Neutrophil (primary cell): ENCODE data around the gene ARPC2.
A peak's percentile ranks its signal among the peaks of the same experiment; 100 is the strongest.

Source experiments
- H3K27ac ChIP-seq: fragments of 200-600 bp; sonication (generic); 2 replicates; pipeline ENCODE4 v1.5.1; 2016; ENCODE audit warnings: mild to moderate bottlenecking, moderate library complexity
- H3K27me3 ChIP-seq: fragments of 200-600 bp; sonication (generic); 2 replicates; pipeline ENCODE4 v1.6.0; 2016; ENCODE audit warnings: mild to moderate bottlenecking
- H3K36me3 ChIP-seq: fragments of 200-600 bp; sonication (generic); 2 replicates; pipeline ENCODE4 v1.5.1; 2017
- H3K4me1 ChIP-seq, 2 experiments: fragments of 200-600 bp in 1 of 2; sonication (generic) in 1 of 2; 1 replicate in 1 of 2; 2 replicates in 1 of 2; pipeline versions ENCODE4 v1.5.1 to v1.6.1; 2013 to 2016; ENCODE audit warnings: low read depth in 1 of 2, low read length in 1 of 2, mild to moderate bottlenecking in 1 of 2, moderate library complexity in 1 of 2; ENCODE audit not compliant: control insufficient read depth in 1 of 2, insufficient read depth in 1 of 2
- H3K4me3 ChIP-seq, 2 experiments: fragments of 200-600 bp in 1 of 2; sonication (generic) in 1 of 2; 1 replicate in 1 of 2; 2 replicates in 1 of 2; pipeline ENCODE4 v1.5.1; 2013 to 2016; ENCODE audit warnings: low read depth in 1 of 2, low read length in 1 of 2, mild to moderate bottlenecking in 1 of 2, moderate library complexity in 1 of 2
- H3K9me3 ChIP-seq: fragments of 200-600 bp; sonication (generic); 2 replicates; pipeline ENCODE4 v1.5.1; 2016
- CTCF ChIP-seq: fragments of 200-600 bp; sonication (generic); IDR thresholded peaks from 2 replicates; pipeline ENCODE4 v1.5.1; 2016; ENCODE audit warnings: antibody characterized with exemption

ARPC2 gene

GRCh38 chr2:218273908-218274249 is 56.9 kb downstream of the ARPC2 start:
- peak overlapping the region; percentile 37 for H3K27ac ChIP-seq
- no peaks in the 10 kb centered on the region for H3K27me3 ChIP-seq
- peaks cover 47 to 51% of the 10 kb centered on the region in 2 experiments for H3K4me1 ChIP-seq
- H3K9me3 ChIP-seq: no peaks in the 10 kb centered on the region
- TF ChIP-seq CTCF: no peak
- no peak overlapping the region for H3K4me3 ChIP-seq
- H3K36me3 ChIP-seq: peaks cover 54% of the 10 kb centered on the region

GRCh38 chr2:218274586-218274985 is 57.6 kb downstream of the ARPC2 start:
- Histone ChIP-seq H3K36me3 (peaks cover 61% of the 10 kb centered on the region), H3K4me3 (no peak overlapping the region), H3K27me3 (no peaks in the 10 kb centered on the region), H3K9me3 (no peaks in the 10 kb centered on the region), H3K27ac (peak overlapping the region; percentile 37), H3K4me1 (peaks cover 39 to 43% of the 10 kb centered on the region in 2 experiments)
- TF ChIP-seq CTCF: no peak

GRCh38 chr2:218275371-218276072 is 58.5 kb downstream of the ARPC2 start:
- no peaks in the 10 kb centered on the region for H3K9me3 ChIP-seq
- peak overlapping the region; percentile 37 for H3K27ac ChIP-seq
- peaks cover 71% of the 10 kb centered on the region for H3K36me3 ChIP-seq
- H3K4me1 ChIP-seq: peaks cover 35 to 39% of the 10 kb centered on the region in 2 experiments
- H3K4me3 ChIP-seq: no peak overlapping the region
- H3K27me3 ChIP-seq: no peaks in the 10 kb centered on the region
- TF ChIP-seq CTCF: no peak

- TF ChIP-seq CTCF: no peak
- Histone ChIP-seq H3K27me3 (no peaks in the 10 kb centered on the region), H3K27ac (peak overlapping the region; percentile 37), H3K4me1 (peaks cover 19 to 25% of the 10 kb centered on the region in 2 experiments), H3K9me3 (no peaks in the 10 kb centered on the region), H3K36me3 (peaks cover 87% of the 10 kb centered on the region), H3K4me3 (no peak overlapping the region)
These were observed 60.2 kb downstream of the ARPC2 start for GRCh38 chr2:218276986-218277755.

- H3K27ac ChIP-seq: no peak overlapping the region
- no peaks in the 10 kb centered on the region for H3K27me3 ChIP-seq
- no peak for TF ChIP-seq CTCF
- no peak overlapping the region for H3K4me3 ChIP-seq
- peaks cover 11 to 20% of the 10 kb centered on the region in 2 experiments for H3K4me1 ChIP-seq
- peaks cover 95% of the 10 kb centered on the region for H3K36me3 ChIP-seq
- H3K9me3 ChIP-seq: no peaks in the 10 kb centered on the region
These were observed 60.9 kb downstream of the ARPC2 start for GRCh38 chr2:218277921-218278320.
